ENCODE results near the gene CD6.

DNA sequence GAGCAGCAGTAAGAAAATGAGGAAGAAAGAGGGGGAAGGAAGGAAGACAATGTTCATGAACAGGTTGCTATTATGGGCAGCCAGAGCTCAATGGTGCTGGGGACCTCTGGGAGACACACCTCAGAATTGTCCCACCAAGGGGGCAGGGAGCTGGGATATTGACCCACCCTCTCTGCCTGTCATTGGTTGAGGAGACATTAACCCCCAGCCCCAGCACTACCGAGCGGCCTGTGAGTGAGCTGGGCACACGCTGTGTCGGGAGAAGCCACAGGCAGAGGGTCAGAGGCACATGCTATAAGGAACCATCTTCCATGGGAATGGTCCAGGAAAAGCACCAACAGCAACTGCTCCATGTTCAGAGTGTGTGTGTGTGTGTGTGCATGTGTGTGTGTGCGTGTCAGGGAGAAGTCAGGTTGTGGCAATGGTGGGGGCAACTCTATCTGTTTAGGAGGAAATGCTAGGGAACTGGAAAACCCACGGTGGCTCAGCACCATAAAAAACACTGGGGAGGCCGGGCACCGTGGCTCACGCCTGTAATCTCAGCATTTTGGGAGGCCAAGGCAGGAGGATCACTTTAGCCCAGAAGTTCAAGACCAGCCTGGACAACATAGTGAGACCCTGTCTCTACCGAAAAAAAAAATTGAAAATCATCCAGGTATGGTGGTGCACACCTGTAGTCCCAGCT lies 49.2 kb downstream of the CD6 start:
- TF ChIP-seq RARB (CRISPR knock-in tag; IDR thresholded peaks at IDR 0.05) (no peak), EHF (CRISPR knock-in tag; IDR thresholded peaks at IDR 0.05) (no peak)
- TF ChIP-seq, protein P1, sequence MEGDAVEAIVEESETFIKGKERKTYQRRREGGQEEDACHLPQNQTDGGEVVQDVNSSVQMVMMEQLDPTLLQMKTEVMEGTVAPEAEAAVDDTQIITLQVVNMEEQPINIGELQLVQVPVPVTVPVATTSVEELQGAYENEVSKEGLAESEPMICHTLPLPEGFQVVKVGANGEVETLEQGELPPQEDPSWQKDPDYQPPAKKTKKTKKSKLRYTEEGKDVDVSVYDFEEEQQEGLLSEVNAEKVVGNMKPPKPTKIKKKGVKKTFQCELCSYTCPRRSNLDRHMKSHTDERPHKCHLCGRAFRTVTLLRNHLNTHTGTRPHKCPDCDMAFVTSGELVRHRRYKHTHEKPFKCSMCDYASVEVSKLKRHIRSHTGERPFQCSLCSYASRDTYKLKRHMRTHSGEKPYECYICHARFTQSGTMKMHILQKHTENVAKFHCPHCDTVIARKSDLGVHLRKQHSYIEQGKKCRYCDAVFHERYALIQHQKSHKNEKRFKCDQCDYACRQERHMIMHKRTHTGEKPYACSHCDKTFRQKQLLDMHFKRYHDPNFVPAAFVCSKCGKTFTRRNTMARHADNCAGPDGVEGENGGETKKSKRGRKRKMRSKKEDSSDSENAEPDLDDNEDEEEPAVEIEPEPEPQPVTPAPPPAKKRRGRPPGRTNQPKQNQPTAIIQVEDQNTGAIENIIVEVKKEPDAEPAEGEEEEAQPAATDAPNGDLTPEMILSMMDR (IDR thresholded peaks at IDR 0.05) = no peak
